NCI-H1694 (cell line): ENCODE data around the gene CBLIF.
"Not testable (repeated sequence)": the region's sequence is repeated elsewhere in the genome, so short reads cannot be mapped to it uniquely, and the experiment has no call there.

ENCODE experiments used
- DNase-seq: peaks from one replicate; lab custom pipeline; 2025; lab: John Stamatoyannopoulos, UW

Gene CBLIF

GRCh38 chr11:59794417-59794816 lies 50.9 kb downstream of the CBLIF start:
- no peak for DNase-seq

GRCh38 chr11:59792507-59792906 lies 52.8 kb downstream of the CBLIF start:
- DNase-seq = no peak

GRCh38 chr11:59791639-59792038 lies 53.7 kb downstream of the CBLIF start:
- no peak for DNase-seq

- DNase-seq = no peak
Measured at GRCh38 chr11:59787816-59788215, 57.5 kb downstream of the CBLIF start.

- DNase-seq = no peak
Measured at GRCh38 chr11:59787255-59787588, 58.1 kb downstream of the CBLIF start.

- DNase-seq = no peak
Measured at GRCh38 chr11:59785818-59786217, 59.5 kb downstream of the CBLIF start.

- not testable (repeated sequence) for DNase-seq
Measured at GRCh38 chr11:59784441-59784840, 60.9 kb downstream of the CBLIF start.

- no peak for DNase-seq
Measured at GRCh38 chr11:59783632-59784090, 61.6 kb downstream of the CBLIF start.

GRCh38 chr11:59782080-59782479 lies 63.2 kb downstream of the CBLIF start:
- no peak for DNase-seq

GRCh38 chr11:59779487-59779886 lies 65.8 kb downstream of the CBLIF start:
- no peak for DNase-seq
